ENCODE results near the gene METTL8.

DNA sequence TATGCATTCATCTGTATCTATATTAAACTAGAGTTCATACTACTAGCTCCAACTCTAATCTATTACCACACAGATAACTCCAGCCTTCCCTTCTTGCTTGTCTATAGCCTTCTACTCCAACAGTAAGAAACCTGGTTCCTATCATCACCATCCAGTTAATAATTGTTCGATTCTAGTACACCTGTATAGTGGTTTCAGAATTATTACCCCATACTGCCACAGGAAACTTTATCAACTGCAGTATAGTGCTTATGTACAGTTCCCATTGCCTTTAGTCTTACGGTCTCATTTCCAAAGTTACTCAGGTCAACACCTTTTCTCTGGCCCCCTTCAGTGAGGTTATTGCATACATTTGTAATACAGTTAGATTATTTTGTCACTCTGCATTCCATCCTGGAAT lies 14.5 kb downstream of the METTL8 start:
- TF ChIP-seq, protein P1, sequence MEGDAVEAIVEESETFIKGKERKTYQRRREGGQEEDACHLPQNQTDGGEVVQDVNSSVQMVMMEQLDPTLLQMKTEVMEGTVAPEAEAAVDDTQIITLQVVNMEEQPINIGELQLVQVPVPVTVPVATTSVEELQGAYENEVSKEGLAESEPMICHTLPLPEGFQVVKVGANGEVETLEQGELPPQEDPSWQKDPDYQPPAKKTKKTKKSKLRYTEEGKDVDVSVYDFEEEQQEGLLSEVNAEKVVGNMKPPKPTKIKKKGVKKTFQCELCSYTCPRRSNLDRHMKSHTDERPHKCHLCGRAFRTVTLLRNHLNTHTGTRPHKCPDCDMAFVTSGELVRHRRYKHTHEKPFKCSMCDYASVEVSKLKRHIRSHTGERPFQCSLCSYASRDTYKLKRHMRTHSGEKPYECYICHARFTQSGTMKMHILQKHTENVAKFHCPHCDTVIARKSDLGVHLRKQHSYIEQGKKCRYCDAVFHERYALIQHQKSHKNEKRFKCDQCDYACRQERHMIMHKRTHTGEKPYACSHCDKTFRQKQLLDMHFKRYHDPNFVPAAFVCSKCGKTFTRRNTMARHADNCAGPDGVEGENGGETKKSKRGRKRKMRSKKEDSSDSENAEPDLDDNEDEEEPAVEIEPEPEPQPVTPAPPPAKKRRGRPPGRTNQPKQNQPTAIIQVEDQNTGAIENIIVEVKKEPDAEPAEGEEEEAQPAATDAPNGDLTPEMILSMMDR (IDR thresholded peaks at IDR 0.05): no peak
- no peak for TF ChIP-seq POLR2AphosphoS5 (IDR thresholded peaks at IDR 0.05)
- no peak for TF ChIP-seq POLR2A (IDR thresholded peaks at IDR 0.05)
